Measurements from ENCODE around the gene TSR1.

GRCh38 chr17:2380226-2380922 is 44.1 kb upstream of the TSR1 start:
- no peak for TF ChIP-seq CTCF (IDR thresholded peaks at IDR 0.05)
- no peak for TF ChIP-seq POLR2A (IDR thresholded peaks at IDR 0.05)
